HG02798 (cell line): Measurements from ENCODE around the gene DIPK1B.

Experiments
- ATAC-seq: cut with Tn5 transposase; IDR thresholded peaks from one replicate; pipeline ENCODE4 v1.9.1; 2021; ENCODE audit warnings: mild to moderate bottlenecking; ENCODE audit not compliant: unreplicated experiment, poor library complexity

DIPK1B gene

GRCh38 chr9:136711751-136712689 lies at the start of gene DIPK1B:
Gene DIPK1B, plus strand, starts transcription at chr9:136712572. Its CDS starts 94 bp downstream, at chr9:136712666.
- no peak for ATAC-seq

- no peak for ATAC-seq
Observed at GRCh38 chr9:136662656-136663581, 49.5 kb upstream of the DIPK1B start, which contains the start of gene EGFL7. Gene EGFL7, plus strand, starts transcription at chr9:136662916. Its CDS starts 5,367 bp downstream, at chr9:136668283.

- no peak for ATAC-seq
Observed at GRCh38 chr9:136664000-136664915, 48.1 kb upstream of the DIPK1B start.

GRCh38 chr9:136665111-136665703 lies 47.2 kb upstream of the DIPK1B start:
- no peak for ATAC-seq

GRCh38 chr9:136665704-136666371 lies 46.5 kb upstream of the DIPK1B start:
- ATAC-seq = no peak

GRCh38 chr9:136666372-136667213 lies 45.8 kb upstream of the DIPK1B start:
- no peak for ATAC-seq

GRCh38 chr9:136667214-136667939 lies 45.0 kb upstream of the DIPK1B start:
- ATAC-seq = no peak

- no peak for ATAC-seq
Observed at GRCh38 chr9:136667940-136668760, 44.2 kb upstream of the DIPK1B start.

- no peak for ATAC-seq
Observed at GRCh38 chr9:136668983-136669790, 43.2 kb upstream of the DIPK1B start.

- ATAC-seq = no peak
Observed at GRCh38 chr9:136669791-136670464, 42.4 kb upstream of the DIPK1B start.

GRCh38 chr9:136670576-136671253 lies 41.7 kb upstream of the DIPK1B start:
- ATAC-seq = no peak

- ATAC-seq = no peak
Observed at GRCh38 chr9:136671254-136671614, 41.1 kb upstream of the DIPK1B start.

GRCh38 chr9:136671646-136672430 lies 40.5 kb upstream of the DIPK1B start:
- no peak for ATAC-seq
